HG02623 (cell line): Measurements from ENCODE around the gene NKAIN1.

ENCODE experiments used
- ATAC-seq: cut with Tn5 transposase; IDR thresholded peaks from one replicate; pipeline ENCODE4 v1.9.1; 2021; ENCODE audit warnings: moderate library complexity; ENCODE audit not compliant: unreplicated experiment

Gene NKAIN1

GRCh38 chr1:31234123-31234708 is 5.5 kb downstream of the NKAIN1 start:
- ATAC-seq, result no peak

- ATAC-seq, result no peak
Measured at GRCh38 chr1:31232689-31233088, 7.0 kb downstream of the NKAIN1 start.

- no peak for ATAC-seq
Measured at GRCh38 chr1:31231802-31232201, 7.9 kb downstream of the NKAIN1 start.

- no peak for ATAC-seq
Measured at GRCh38 chr1:31230378-31230777, 9.3 kb downstream of the NKAIN1 start.

GRCh38 chr1:31228986-31229385 is 10.7 kb downstream of the NKAIN1 start:
- no peak for ATAC-seq

GRCh38 chr1:31227891-31228568 is 11.7 kb downstream of the NKAIN1 start:
- ATAC-seq, result no peak

- ATAC-seq, result no peak
Measured at GRCh38 chr1:31224068-31224467, 15.6 kb downstream of the NKAIN1 start.

- no peak for ATAC-seq
Measured at GRCh38 chr1:31222176-31222575, 17.5 kb downstream of the NKAIN1 start.

GRCh38 chr1:31221072-31221471 is 18.6 kb downstream of the NKAIN1 start:
- ATAC-seq, result no peak

- no peak for ATAC-seq
Measured at GRCh38 chr1:31219489-31219888, 20.2 kb downstream of the NKAIN1 start.

- ATAC-seq, result no peak
Measured at GRCh38 chr1:31218705-31219104, 21.0 kb downstream of the NKAIN1 start.

- ATAC-seq, result no peak
Measured at GRCh38 chr1:31216016-31216415, 23.7 kb downstream of the NKAIN1 start.

GRCh38 chr1:31215065-31215570 is 24.6 kb downstream of the NKAIN1 start:
- ATAC-seq, result no peak

GRCh38 chr1:31214316-31215064 is 25.2 kb downstream of the NKAIN1 start:
- no peak for ATAC-seq

- ATAC-seq, result no peak
Measured at GRCh38 chr1:31208361-31208945, 31.2 kb downstream of the NKAIN1 start.

GRCh38 chr1:31207569-31207968 is 32.1 kb downstream of the NKAIN1 start:
- ATAC-seq, result no peak

- no peak for ATAC-seq
Measured at GRCh38 chr1:31207046-31207445, 32.6 kb downstream of the NKAIN1 start.

GRCh38 chr1:31203215-31203614 is 36.5 kb downstream of the NKAIN1 start:
- no peak for ATAC-seq

GRCh38 chr1:31201931-31202360 is 37.7 kb downstream of the NKAIN1 start:
- ATAC-seq, result no peak

GRCh38 chr1:31199949-31200348 is 39.7 kb downstream of the NKAIN1 start:
- ATAC-seq, result no peak

- ATAC-seq, result no peak
Measured at GRCh38 chr1:31199236-31199790, 40.4 kb downstream of the NKAIN1 start.
